Suprapubic skin (tissue), 4 donors: Measurements from ENCODE around the gene DEFB110.

Experiments used
- EP300 ChIP-seq: sonication (generic); formaldehyde crosslinking; IDR thresholded peaks from one replicate; pipeline ENCODE4 v1.6.1; 2017; ENCODE audit warnings: antibody characterized with exemption
- POLR2AphosphoS5 ChIP-seq, 3 donors: sonication (generic); formaldehyde crosslinking; IDR thresholded peaks; one replicate each; pipeline ENCODE4 v1.6.1; 2017; ENCODE audit warnings: antibody characterized with exemption in 3 of 3
- TF ChIP-seq, protein P1 (sequence below), 2 donors: fragments of 200-600 bp in 1 of 2; fragments of 450-650 bp in 1 of 2; sonication (generic) in 1 of 2; IDR thresholded peaks; one replicate each; pipeline ENCODE4 v1.5.1; 2016 to 2019; ENCODE audit warnings: antibody characterized with exemption in 2 of 2, mild to moderate bottlenecking in 1 of 2, moderate library complexity in 1 of 2

GRCh38 chr6:50030777-50031562, 9.2 kb upstream of the DEFB110 start:
- TF ChIP-seq, protein P1, sequence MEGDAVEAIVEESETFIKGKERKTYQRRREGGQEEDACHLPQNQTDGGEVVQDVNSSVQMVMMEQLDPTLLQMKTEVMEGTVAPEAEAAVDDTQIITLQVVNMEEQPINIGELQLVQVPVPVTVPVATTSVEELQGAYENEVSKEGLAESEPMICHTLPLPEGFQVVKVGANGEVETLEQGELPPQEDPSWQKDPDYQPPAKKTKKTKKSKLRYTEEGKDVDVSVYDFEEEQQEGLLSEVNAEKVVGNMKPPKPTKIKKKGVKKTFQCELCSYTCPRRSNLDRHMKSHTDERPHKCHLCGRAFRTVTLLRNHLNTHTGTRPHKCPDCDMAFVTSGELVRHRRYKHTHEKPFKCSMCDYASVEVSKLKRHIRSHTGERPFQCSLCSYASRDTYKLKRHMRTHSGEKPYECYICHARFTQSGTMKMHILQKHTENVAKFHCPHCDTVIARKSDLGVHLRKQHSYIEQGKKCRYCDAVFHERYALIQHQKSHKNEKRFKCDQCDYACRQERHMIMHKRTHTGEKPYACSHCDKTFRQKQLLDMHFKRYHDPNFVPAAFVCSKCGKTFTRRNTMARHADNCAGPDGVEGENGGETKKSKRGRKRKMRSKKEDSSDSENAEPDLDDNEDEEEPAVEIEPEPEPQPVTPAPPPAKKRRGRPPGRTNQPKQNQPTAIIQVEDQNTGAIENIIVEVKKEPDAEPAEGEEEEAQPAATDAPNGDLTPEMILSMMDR (IDR thresholded peaks at IDR 0.05), result no peak
- TF ChIP-seq POLR2AphosphoS5 (IDR thresholded peaks at IDR 0.05), result no peak
- TF ChIP-seq EP300, result no peak
